SK-N-SH (cell line): ENCODE measurements around the gene FAIM2. TPM values are rescaled to one million over a fixed set of nuclear protein-coding genes. Genes with fewer than 3 reads are reported as not detected.
A peak's percentile ranks its signal among the peaks of the same experiment; 100 is the strongest.

ENCODE experiments used
- CTCF ChIA-PET: fragments of 300-600, 350-600 bp; formaldehyde crosslinking; extraction: SDS; loops from one replicate; lab custom pipeline; 2021; lab: Yijun Ruan, JAX
- POLR2A ChIA-PET: fragments of 350-600 bp; sonication (Branson Sonifier 250); formaldehyde crosslinking; extraction: SDS; loops from one replicate; lab custom pipeline; 2020; ENCODE audit warnings: antibody characterized with exemption, inconsistent platforms; lab: Yijun Ruan, JAX
- DNase-seq: peaks from one replicate; pipeline ENCODE4 v3.0.0; 2012
- H2AFZ ChIP-seq: fragments of 200-600 bp; sonication (generic); 2 replicates; pipeline ENCODE4 v1.8.1; 2016; ENCODE audit warnings: antibody characterized with exemption, mild to moderate bottlenecking, low read depth
- H3F3A ChIP-seq: fragments of 200-600 bp; sonication (generic); replicated peaks from 2 replicates; pipeline ENCODE3; 2016; ENCODE audit warnings: antibody characterized with exemption, mild to moderate bottlenecking; ENCODE audit not compliant: insufficient read depth
- H3K27ac ChIP-seq, 2 experiments: fragments of 200-500 bp in 1 of 2; fragments of 200-600 bp in 1 of 2; sonication (Bioruptor generic) in 1 of 2; sonication (generic), shearing (Covaris generic) in 1 of 2; 2 replicates each; pipeline versions ENCODE4 v1.5.1 to v1.6.1; 2014 to 2016; ENCODE audit warnings: low read depth in 2 of 2, inconsistent platforms in 1 of 2, low read length in 1 of 2, mild to moderate bottlenecking in 1 of 2, mixed read lengths in 1 of 2
- H3K27me3 ChIP-seq: fragments of 200-600 bp; sonication (generic), shearing (Covaris generic); 2 replicates; pipeline ENCODE4 v1.6.1; 2016; ENCODE audit warnings: mixed run types; ENCODE audit not compliant: insufficient read depth
- H3K36me3 ChIP-seq, 2 experiments: fragments of 200-500 bp in 1 of 2; fragments of 200-600 bp in 1 of 2; sonication (Bioruptor generic) in 1 of 2; sonication (generic) in 1 of 2; replicated peaks in 1 of 2; 2 replicates each; pipeline versions ENCODE3 to v1.5.1; 2014 to 2016; ENCODE audit warnings: low read length in 1 of 2, mild to moderate bottlenecking in 1 of 2; ENCODE audit not compliant: insufficient read depth in 2 of 2, control insufficient read depth in 1 of 2
- H3K4me1 ChIP-seq, 2 experiments: fragments of 200-500 bp in 1 of 2; fragments of 200-600 bp in 1 of 2; sonication (Bioruptor generic) in 1 of 2; sonication (generic), shearing (Covaris generic) in 1 of 2; 2 replicates each; pipeline versions ENCODE4 v1.5.1 to v1.6.1; 2014 to 2016; ENCODE audit warnings: low read depth in 1 of 2, low read length in 1 of 2, mixed run types in 1 of 2; ENCODE audit not compliant: insufficient read depth in 2 of 2, control insufficient read depth in 1 of 2
- H3K4me2 ChIP-seq: fragments of 200-600 bp; sonication (generic), shearing (Covaris generic); 2 replicates; pipeline ENCODE4 v1.6.1; 2017; ENCODE audit warnings: mixed run types
- H3K4me3 ChIP-seq, 2 experiments: fragments of 200-500 bp in 1 of 2; fragments of 200-600 bp in 1 of 2; sonication (Bioruptor generic) in 1 of 2; sonication (generic), shearing (Covaris generic) in 1 of 2; 2 replicates each; pipeline versions ENCODE4 v1.5.1 to v1.8.1; 2014 to 2016; ENCODE audit warnings: low read depth in 2 of 2, inconsistent platforms in 1 of 2, low read length in 1 of 2, mild to moderate bottlenecking in 1 of 2, mixed read lengths in 1 of 2, moderate library complexity in 1 of 2
- H3K79me2 ChIP-seq: fragments of 200-600 bp; sonication (generic); 2 replicates; pipeline ENCODE4 v1.8.1; 2017; ENCODE audit warnings: mild to moderate bottlenecking; ENCODE audit not compliant: insufficient read depth
- H3K9ac ChIP-seq: fragments of 200-600 bp; sonication (generic); 2 replicates; pipeline ENCODE4 v1.6.1; 2017; ENCODE audit warnings: mixed run types
- H3K9me2 ChIP-seq: fragments of 200-600 bp; sonication (generic); 2 replicates; pipeline ENCODE4 v1.6.1; 2017; ENCODE audit warnings: mixed run types
- H3K9me3 ChIP-seq: fragments of 200-600 bp; sonication (generic); 2 replicates; pipeline ENCODE4 v1.6.1; 2017; ENCODE audit warnings: mixed run types, mild to moderate bottlenecking, moderate library complexity
- H4K20me1 ChIP-seq: fragments of 200-600 bp; sonication (generic); 2 replicates; pipeline ENCODE4 v1.6.1; 2017; ENCODE audit warnings: mild to moderate bottlenecking, mixed run types; ENCODE audit not compliant: insufficient read depth
- CHD2 ChIP-seq: fragments of 150-350 bp; IDR thresholded peaks from 2 replicates; pipeline ENCODE4 v1.6.1; 2018; ENCODE audit warnings: low read length; ENCODE audit not compliant: partially characterized antibody
- CTCF ChIP-seq: fragments of 200-600 bp; sonication (generic); IDR thresholded peaks from 2 replicates; pipeline ENCODE4 v1.6.1; 2017; ENCODE audit warnings: antibody characterized with exemption, mild to moderate bottlenecking, moderate library complexity
- EZH2phosphoT487 ChIP-seq: fragments of 200-600 bp; sonication (generic); IDR thresholded peaks from 2 replicates; pipeline ENCODE4 v1.6.1; 2017; ENCODE audit warnings: low read depth, mixed run types, mild to moderate bottlenecking, antibody characterized with exemption, moderate library complexity, borderline replicate concordance
- IRF3 ChIP-seq: fragments of 150-350 bp; IDR thresholded peaks from 2 replicates; pipeline ENCODE4 v1.6.1; 2016; ENCODE audit warnings: mild to moderate bottlenecking, low read depth, low read length
- JUND ChIP-seq: IDR thresholded peaks from 2 replicates; pipeline ENCODE4 v1.4.0; 2012
- MAX ChIP-seq: IDR thresholded peaks from 2 replicates; pipeline ENCODE4 v1.4.0; 2012; ENCODE audit warnings: low read depth
- MEF2A ChIP-seq: IDR thresholded peaks from 2 replicates; pipeline ENCODE4 v1.4.0; 2012; ENCODE audit warnings: low read depth, borderline replicate concordance
- MXI1 ChIP-seq: IDR thresholded peaks from 2 replicates; pipeline ENCODE4 v1.6.1; 2012; ENCODE audit warnings: mild to moderate bottlenecking, low read depth, low read length, improper control_type of control experiment
- NFIC ChIP-seq: IDR thresholded peaks from 2 replicates; pipeline ENCODE4 v1.4.0; 2012; ENCODE audit warnings: borderline replicate concordance
- RAD21 ChIP-seq: IDR thresholded peaks from 2 replicates; pipeline ENCODE4 v1.6.1; 2012; ENCODE audit warnings: mild to moderate bottlenecking, low read length
- RCOR1 ChIP-seq: fragments of 150-350 bp; IDR thresholded peaks from 2 replicates; pipeline ENCODE4 v1.6.1; 2017; ENCODE audit warnings: antibody characterized with exemption, low read length
- REST ChIP-seq: IDR thresholded peaks from 2 replicates; pipeline ENCODE4 v1.6.1; 2012; ENCODE audit warnings: mild to moderate bottlenecking, low read depth, low read length, moderate library complexity
- RXRA ChIP-seq: IDR thresholded peaks from 2 replicates; pipeline ENCODE4 v1.4.0; 2012; ENCODE audit warnings: low read depth, mild to moderate bottlenecking, borderline replicate concordance
- SMC3 ChIP-seq: IDR thresholded peaks from 2 replicates; pipeline ENCODE4 v1.6.1; 2012; ENCODE audit warnings: low read depth, low read length, improper control_type of control experiment
- TCF12 ChIP-seq: IDR thresholded peaks from 2 replicates; pipeline ENCODE4 v1.4.0; 2012
- WGBS: methylation state at CpG from one replicate; pipeline ENCODE4 v1.1.6; 2017; ENCODE audit warnings: low lambda C conversion rate; 5-methylcytosine and 5-hydroxymethylcytosine counted together
- polyA plus RNA-seq, 3 experiments: library from polyadenylated mRNA; depleted of rRNA; stranded (reverse); fragments of >200 nt; gene quantifications; 2 replicates each; pipeline ENCODE4 v1.2.3, GENCODE V29; 2012

The FAIM2 gene
- polyA plus RNA-seq, 1 of the 3 experiments (the other 2 are of a cell fraction) = 11.3 TPM

- peak overlapping the region; percentile 46; the same call in 1 of the 2 replicates for H3K4me2 ChIP-seq
- no peak overlapping the region for H2AFZ ChIP-seq
These were observed 36.7 kb downstream of the FAIM2 start for GRCh38 chr12:49866859-49867569.

GRCh38 chr12:49865782-49866135, 37.9 kb downstream of the FAIM2 start:
- WGBS = 85% methylated on average over 8 of the region's 8 CpGs
- H3K9me2 ChIP-seq = no peaks in the 10 kb centered on the region
- H3K4me3 ChIP-seq = no peak overlapping the region
- H3K9me3 ChIP-seq = no peaks in the 10 kb centered on the region
- POLR2A ChIA-PET = no interaction called here
- no peak for DNase-seq
- CTCF ChIA-PET = interaction anchor here (1.1 to 14.1 kb wide), 15 partner anchors 11 to 208 kb away, joined by 3 to 312 read pairs (median 27); partner anchors contain the start of genes AQP5, AQP6, ASIC1 and TMBIM6
- no peak overlapping the region for H3K4me2 ChIP-seq
- H3F3A ChIP-seq = peaks cover 17% of the 10 kb centered on the region
- H3K27me3 ChIP-seq = no peaks in the 10 kb centered on the region
- H3K9ac ChIP-seq = no peak overlapping the region
- no peak overlapping the region for H3K27ac ChIP-seq
- no peaks in the 10 kb centered on the region for H4K20me1 ChIP-seq
- no peaks in the 10 kb centered on the region for H3K79me2 ChIP-seq
- H2AFZ ChIP-seq = no peak overlapping the region
- H3K4me1 ChIP-seq = peaks cover 28 to 43% of the 10 kb centered on the region in 2 experiments
- H3K36me3 ChIP-seq = no peaks in the 10 kb centered on the region
- no peak for TF ChIP-seq CHD2
- TF ChIP-seq MAX = no peak
- TF ChIP-seq IRF3 = no peak
- TF ChIP-seq JUND = no peak
- no peak for TF ChIP-seq SMC3
- no peak for TF ChIP-seq MXI1
- no peak for TF ChIP-seq REST

More at GRCh38 chr12:49866859-49867569, 36.7 kb downstream of the FAIM2 start:
- peaks cover 32 to 52% of the 10 kb centered on the region in 2 experiments for H3K4me1 ChIP-seq
- no peak overlapping the region; a peak in 1 of 4 replicates for H3K4me3 ChIP-seq
- peak; percentile 89 for DNase-seq
- H3K36me3 ChIP-seq = no peaks in the 10 kb centered on the region
- no peaks in the 10 kb centered on the region for H4K20me1 ChIP-seq
- ChIA-PET POLR2A (interaction anchor here (0.8 to 1.5 kb wide), 4 partner anchors 24 to 107 kb away, joined by 3 to 4 read pairs (median 3); partner anchors contain the start of gene BCDIN3D), CTCF (interaction anchor here (0.6 to 14.1 kb wide), 67 partner anchors 9 to 245 kb away, joined by 3 to 312 read pairs (median 5); partner anchors contain the start of genes AQP5, AQP6, ASIC1 and COX14)
- peaks cover 17% of the 10 kb centered on the region for H3F3A ChIP-seq
- TF ChIP-seq NFIC (no peak), RCOR1 (0 out of 2 replicates have a peak, but pooled peaks have one; percentile 11), RXRA (no peak), MEF2A (no peak), IRF3 (no peak), EZH2phosphoT487 (no peak), SMC3 (peak; percentile 81), CTCF (peak; percentile 96), RAD21 (peak; percentile 93), TCF12 (no peak)
- no peaks in the 10 kb centered on the region for H3K79me2 ChIP-seq
- no peak overlapping the region for H3K9ac ChIP-seq
- 46% methylated on average over 16 of the region's 19 CpGs for WGBS
- no peaks in the 10 kb centered on the region for H3K27me3 ChIP-seq
- no peak overlapping the region for H3K27ac ChIP-seq
- H3K9me2 ChIP-seq = no peaks in the 10 kb centered on the region
- H3K9me3 ChIP-seq = no peaks in the 10 kb centered on the region
